ENCODE results near the gene SPSB1. TPM values are rescaled to one million over a fixed set of nuclear protein-coding genes. Genes with fewer than 3 reads are reported as not detected.

The SPSB1 gene
- total RNA-seq, 4 donors from 2014 or later = 30.5 to 65.0 (median 36.2) TPM

GRCh38 chr1:9406111-9406510 is 113.4 kb downstream of the SPSB1 start:
- Histone ChIP-seq H3K4me1 (peaks cover 3 to 6% of the 10 kb centered on the region in 2 donors), H3K27me3 (no peaks in the 10 kb centered on the region), H3K9me3 (no peaks in the 10 kb centered on the region), H3K27ac (no peak overlapping the region), H3K36me3 (no peaks in the 10 kb centered on the region), H3K4me3 (replicated peaks in 1 of 3) (no peak overlapping the region)
- DNase-seq = no peak
- TF ChIP-seq, protein P1, sequence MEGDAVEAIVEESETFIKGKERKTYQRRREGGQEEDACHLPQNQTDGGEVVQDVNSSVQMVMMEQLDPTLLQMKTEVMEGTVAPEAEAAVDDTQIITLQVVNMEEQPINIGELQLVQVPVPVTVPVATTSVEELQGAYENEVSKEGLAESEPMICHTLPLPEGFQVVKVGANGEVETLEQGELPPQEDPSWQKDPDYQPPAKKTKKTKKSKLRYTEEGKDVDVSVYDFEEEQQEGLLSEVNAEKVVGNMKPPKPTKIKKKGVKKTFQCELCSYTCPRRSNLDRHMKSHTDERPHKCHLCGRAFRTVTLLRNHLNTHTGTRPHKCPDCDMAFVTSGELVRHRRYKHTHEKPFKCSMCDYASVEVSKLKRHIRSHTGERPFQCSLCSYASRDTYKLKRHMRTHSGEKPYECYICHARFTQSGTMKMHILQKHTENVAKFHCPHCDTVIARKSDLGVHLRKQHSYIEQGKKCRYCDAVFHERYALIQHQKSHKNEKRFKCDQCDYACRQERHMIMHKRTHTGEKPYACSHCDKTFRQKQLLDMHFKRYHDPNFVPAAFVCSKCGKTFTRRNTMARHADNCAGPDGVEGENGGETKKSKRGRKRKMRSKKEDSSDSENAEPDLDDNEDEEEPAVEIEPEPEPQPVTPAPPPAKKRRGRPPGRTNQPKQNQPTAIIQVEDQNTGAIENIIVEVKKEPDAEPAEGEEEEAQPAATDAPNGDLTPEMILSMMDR (IDR thresholded peaks at IDR 0.05) = no peak
- TF ChIP-seq POLR2A (IDR thresholded peaks at IDR 0.05) = no peak
- WGBS, 2 donors = 81 to 83% methylated on average over 7 of the region's 7 CpGs
- intact Hi-C loops (cut with DNase I) = no loop called here

DNA sequence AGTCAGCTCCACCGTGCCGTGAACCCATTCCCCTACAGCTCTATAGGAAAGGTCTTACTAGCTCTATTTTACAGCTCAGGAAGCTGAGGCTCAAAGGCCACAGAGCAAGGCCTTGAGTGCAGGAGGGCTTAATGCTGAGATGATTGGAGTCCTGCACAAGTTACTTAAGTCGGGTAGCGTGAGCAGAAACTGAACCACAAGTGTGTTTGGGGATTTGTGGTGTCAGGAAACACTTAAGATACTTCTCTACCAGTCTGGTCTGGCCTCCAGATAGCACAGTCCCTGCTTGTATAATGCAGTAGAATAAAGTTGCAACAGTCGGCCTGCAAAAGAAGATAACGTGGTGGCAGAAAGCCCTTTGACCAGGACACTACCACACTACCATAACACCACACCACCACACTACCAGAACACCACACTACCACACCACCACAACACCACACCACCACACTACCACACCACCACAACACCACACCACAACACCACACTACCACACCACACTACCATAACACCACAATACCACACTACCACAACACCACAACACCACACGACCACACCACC is 118.1 kb downstream of the SPSB1 start:
- H3K4me3 ChIP-seq (replicated peaks in 1 of 3) = no peak overlapping the region
- no peak for DNase-seq
- H3K27ac ChIP-seq = no peak overlapping the region
- intact Hi-C loops (cut with DNase I) = no loop called here
- H3K36me3 ChIP-seq = no peaks in the 10 kb centered on the region
- H3K27me3 ChIP-seq = no peaks in the 10 kb centered on the region
- peaks cover 26 to 34% of the 10 kb centered on the region in 2 donors for H3K4me1 ChIP-seq
- no peak for TF ChIP-seq POLR2A (IDR thresholded peaks at IDR 0.05)
- TF ChIP-seq, protein P1 (IDR thresholded peaks at IDR 0.05) = no peak
- H3K9me3 ChIP-seq = no peaks in the 10 kb centered on the region
- 76 to 78% methylated on average over 7 of the region's 7 CpGs for whole genome bisulfite sequencing, 2 donors

DNA sequence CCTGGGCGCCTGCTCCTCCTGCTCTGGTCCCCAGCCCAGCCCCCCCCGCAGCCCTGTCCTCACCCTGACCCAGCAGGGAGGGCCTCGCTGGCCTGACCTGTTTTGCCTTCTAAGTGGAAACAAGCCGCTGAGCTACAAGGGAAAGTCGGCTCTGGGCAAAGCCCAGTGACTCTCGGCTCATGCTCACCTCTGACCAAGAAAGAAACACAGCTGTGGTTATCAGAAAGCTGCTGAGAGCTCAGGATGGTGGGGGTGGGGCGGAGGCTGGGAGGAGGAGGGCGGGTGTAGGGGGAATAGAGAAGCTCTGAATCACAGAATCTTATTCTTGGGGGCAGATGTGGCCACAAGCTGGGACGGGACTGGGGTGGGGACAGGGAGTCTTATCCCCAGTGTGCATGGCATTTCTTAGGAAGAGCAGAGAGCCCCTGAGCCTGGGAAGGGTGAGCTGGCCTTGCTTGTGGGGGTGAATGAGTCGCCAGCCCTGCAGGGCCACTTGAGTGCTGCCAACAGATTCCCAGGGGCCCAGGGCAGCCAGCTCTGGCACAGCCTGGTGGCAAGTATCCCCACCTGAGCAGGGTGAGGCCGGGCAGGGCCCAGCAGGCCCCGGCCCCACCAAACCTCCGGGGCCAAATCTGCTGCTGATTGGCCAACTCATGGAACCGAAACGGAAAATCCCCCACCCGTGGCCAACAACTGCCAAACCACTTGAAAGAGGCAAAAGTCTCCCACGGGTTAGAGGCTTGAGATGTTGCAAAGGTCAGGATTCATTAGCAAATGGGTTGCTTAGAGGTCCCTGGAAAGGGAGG is 120.6 kb downstream of the SPSB1 start:
- WGBS, 2 donors = 12 to 20% methylated on average over 14 to 16 of the region's 17 CpGs
- no peak overlapping the region for H3K4me3 ChIP-seq (replicated peaks in 1 of 3)
- intact Hi-C loops (cut with DNase I) = no loop called here

DNA sequence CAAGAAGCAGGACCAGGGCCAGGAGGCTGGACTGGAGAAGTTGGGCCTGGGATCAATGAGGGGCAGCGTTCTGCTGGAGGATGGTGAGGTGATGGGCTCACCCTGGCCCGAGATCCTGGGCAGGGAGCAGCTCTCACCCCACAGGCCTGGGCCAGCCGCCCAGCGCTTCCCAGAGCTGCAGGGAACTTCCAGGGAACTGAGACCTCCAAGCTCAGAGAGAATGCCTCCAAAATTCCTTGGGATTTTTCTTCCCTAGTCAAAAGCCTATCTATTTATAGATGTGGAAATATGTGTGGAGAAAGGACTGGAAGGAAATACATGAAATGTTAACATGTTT is 121.2 kb downstream of the SPSB1 start:
- H3K9me3 ChIP-seq = no peaks in the 10 kb centered on the region
- no peaks in the 10 kb centered on the region for H3K36me3 ChIP-seq
- 53 to 57% methylated on average over 4 of the region's 4 CpGs for WGBS, 2 donors
- TF ChIP-seq POLR2A (IDR thresholded peaks at IDR 0.05) = no peak
- TF ChIP-seq, protein P1 (IDR thresholded peaks at IDR 0.05) = no peak
- DNase-seq = no peak
- intact Hi-C loops (cut with DNase I) = no loop called here
- no peak overlapping the region for H3K4me3 ChIP-seq (replicated peaks in 1 of 3)
- peaks cover 26 to 37% of the 10 kb centered on the region in 2 donors for H3K4me1 ChIP-seq
- H3K27ac ChIP-seq = peak overlapping the region; percentile 91 to 96 (median 96)
- no peaks in the 10 kb centered on the region for H3K27me3 ChIP-seq

More for the DNA sequence above, 120.6 kb downstream of the SPSB1 start:
- no peak for TF ChIP-seq POLR2A (IDR thresholded peaks at IDR 0.05)
- TF ChIP-seq, protein P1 (IDR thresholded peaks at IDR 0.05) = no peak
- H3K27me3 ChIP-seq = no peaks in the 10 kb centered on the region
- H3K36me3 ChIP-seq = no peaks in the 10 kb centered on the region
- H3K27ac ChIP-seq = peak overlapping the region; percentile 91 to 96 (median 96)
- DNase-seq = peak; percentile 83 to 86
- H3K4me1 ChIP-seq = peaks cover 26 to 34% of the 10 kb centered on the region in 2 donors
- H3K9me3 ChIP-seq = no peaks in the 10 kb centered on the region

GRCh38 chr1:9416506-9416905 is 123.8 kb downstream of the SPSB1 start:
- H3K4me3 ChIP-seq (replicated peaks in 1 of 3) = no peak overlapping the region
- no peak for DNase-seq
- no peaks in the 10 kb centered on the region for H3K9me3 ChIP-seq
- no peak for TF ChIP-seq POLR2A (IDR thresholded peaks at IDR 0.05)
- TF ChIP-seq, protein P1 (IDR thresholded peaks at IDR 0.05) = no peak
- no peak overlapping the region for H3K27ac ChIP-seq
- 90 to 91% methylated on average over 9 of the region's 9 CpGs for WGBS, 2 donors
- H3K4me1 ChIP-seq = peaks cover 26 to 38% of the 10 kb centered on the region in 2 donors
- intact Hi-C loops (cut with DNase I) = no loop called here
- no peaks in the 10 kb centered on the region for H3K27me3 ChIP-seq
- no peaks in the 10 kb centered on the region for H3K36me3 ChIP-seq

Measured in thyroid gland (tissue), 4 donors.